Neutrophil (primary cell): ENCODE data around the gene ARID5B.

ENCODE experiments used
- H3K27ac ChIP-seq: fragments of 200-600 bp; sonication (generic); 2 replicates; pipeline ENCODE4 v1.5.1; 2016; ENCODE audit warnings: mild to moderate bottlenecking, moderate library complexity
- H3K27me3 ChIP-seq: fragments of 200-600 bp; sonication (generic); 2 replicates; pipeline ENCODE4 v1.6.0; 2016; ENCODE audit warnings: mild to moderate bottlenecking
- H3K36me3 ChIP-seq: fragments of 200-600 bp; sonication (generic); 2 replicates; pipeline ENCODE4 v1.5.1; 2017
- H3K4me1 ChIP-seq, 2 experiments: fragments of 200-600 bp in 1 of 2; sonication (generic) in 1 of 2; 1 replicate in 1 of 2; 2 replicates in 1 of 2; pipeline versions ENCODE4 v1.5.1 to v1.6.1; 2013 to 2016; ENCODE audit warnings: low read depth in 1 of 2, low read length in 1 of 2, mild to moderate bottlenecking in 1 of 2, moderate library complexity in 1 of 2; ENCODE audit not compliant: control insufficient read depth in 1 of 2, insufficient read depth in 1 of 2
- H3K4me3 ChIP-seq, 2 experiments: fragments of 200-600 bp in 1 of 2; sonication (generic) in 1 of 2; 1 replicate in 1 of 2; 2 replicates in 1 of 2; pipeline ENCODE4 v1.5.1; 2013 to 2016; ENCODE audit warnings: low read depth in 1 of 2, low read length in 1 of 2, mild to moderate bottlenecking in 1 of 2, moderate library complexity in 1 of 2
- H3K9me3 ChIP-seq: fragments of 200-600 bp; sonication (generic); 2 replicates; pipeline ENCODE4 v1.5.1; 2016
- TF ChIP-seq, protein P1 (sequence below): fragments of 200-600 bp; sonication (generic); IDR thresholded peaks from 2 replicates; pipeline ENCODE4 v1.5.1; 2016; ENCODE audit warnings: antibody characterized with exemption

Gene ARID5B

DNA sequence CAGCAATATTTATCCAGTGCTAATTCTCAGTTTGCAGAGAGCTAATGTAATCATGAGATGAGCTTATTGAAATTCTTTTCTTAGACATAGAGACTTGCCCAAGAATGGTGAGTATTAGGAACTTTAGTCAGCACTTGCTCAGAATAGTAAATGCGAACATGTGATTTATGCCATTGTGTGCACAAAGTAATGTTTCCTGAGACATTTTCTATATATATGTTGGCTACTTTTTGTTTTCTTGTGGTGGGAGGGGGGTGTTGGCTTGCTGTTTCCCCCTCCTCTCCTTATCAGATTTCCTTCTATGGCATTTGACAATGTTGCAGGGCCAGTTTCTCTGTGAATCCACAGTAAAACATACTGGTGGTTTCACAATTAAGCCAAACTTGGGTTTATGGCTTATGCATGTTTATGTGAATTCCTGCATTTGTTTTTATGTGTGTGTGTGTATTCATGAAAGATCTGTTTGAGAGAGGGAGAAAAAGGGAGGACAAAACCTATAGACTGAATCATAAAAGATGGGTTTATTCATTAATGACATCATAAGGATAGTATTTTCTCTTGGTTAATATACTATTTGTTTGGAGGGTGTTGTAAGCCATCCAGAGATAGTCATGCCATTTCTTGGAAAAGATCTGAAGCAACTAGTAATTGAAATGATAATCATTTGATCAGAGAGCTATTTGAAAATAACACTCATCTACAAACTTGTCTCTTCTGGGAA, 36.3 kb downstream of the ARID5B start:
- Histone ChIP-seq H3K27ac (no peak overlapping the region), H3K36me3 (no peaks in the 10 kb centered on the region), H3K4me3 (no peak overlapping the region), H3K4me1 (peaks cover 10% of the 10 kb centered on the region in 2 experiments), H3K27me3 (no peaks in the 10 kb centered on the region), H3K9me3 (no peaks in the 10 kb centered on the region)
- TF ChIP-seq, protein P1, sequence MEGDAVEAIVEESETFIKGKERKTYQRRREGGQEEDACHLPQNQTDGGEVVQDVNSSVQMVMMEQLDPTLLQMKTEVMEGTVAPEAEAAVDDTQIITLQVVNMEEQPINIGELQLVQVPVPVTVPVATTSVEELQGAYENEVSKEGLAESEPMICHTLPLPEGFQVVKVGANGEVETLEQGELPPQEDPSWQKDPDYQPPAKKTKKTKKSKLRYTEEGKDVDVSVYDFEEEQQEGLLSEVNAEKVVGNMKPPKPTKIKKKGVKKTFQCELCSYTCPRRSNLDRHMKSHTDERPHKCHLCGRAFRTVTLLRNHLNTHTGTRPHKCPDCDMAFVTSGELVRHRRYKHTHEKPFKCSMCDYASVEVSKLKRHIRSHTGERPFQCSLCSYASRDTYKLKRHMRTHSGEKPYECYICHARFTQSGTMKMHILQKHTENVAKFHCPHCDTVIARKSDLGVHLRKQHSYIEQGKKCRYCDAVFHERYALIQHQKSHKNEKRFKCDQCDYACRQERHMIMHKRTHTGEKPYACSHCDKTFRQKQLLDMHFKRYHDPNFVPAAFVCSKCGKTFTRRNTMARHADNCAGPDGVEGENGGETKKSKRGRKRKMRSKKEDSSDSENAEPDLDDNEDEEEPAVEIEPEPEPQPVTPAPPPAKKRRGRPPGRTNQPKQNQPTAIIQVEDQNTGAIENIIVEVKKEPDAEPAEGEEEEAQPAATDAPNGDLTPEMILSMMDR: no peak

DNA sequence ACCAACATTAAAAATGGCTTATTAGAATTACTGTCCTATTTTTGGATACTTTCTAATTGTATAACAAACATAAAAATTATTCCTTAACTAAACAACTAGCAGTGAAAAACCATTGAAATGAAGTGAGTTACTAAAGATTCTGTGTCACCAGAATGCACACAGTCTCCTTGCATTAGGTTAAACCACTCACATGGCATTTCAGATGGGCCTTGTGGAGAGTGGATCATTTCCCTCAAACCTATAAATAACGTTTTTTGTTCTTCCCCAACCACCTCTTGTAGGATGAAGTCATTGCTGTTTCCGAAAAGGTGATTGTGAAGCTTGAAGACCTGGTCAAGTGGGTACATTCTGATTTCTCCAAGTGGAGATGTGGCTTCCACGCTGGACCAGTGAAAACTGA, 38.4 kb downstream of the ARID5B start:
- Histone ChIP-seq H3K36me3 (no peaks in the 10 kb centered on the region), H3K4me1 (peaks cover 10% of the 10 kb centered on the region in 2 experiments), H3K4me3 (no peak overlapping the region), H3K27me3 (no peaks in the 10 kb centered on the region), H3K27ac (no peak overlapping the region), H3K9me3 (no peaks in the 10 kb centered on the region)
- TF ChIP-seq, protein P1: no peak

DNA sequence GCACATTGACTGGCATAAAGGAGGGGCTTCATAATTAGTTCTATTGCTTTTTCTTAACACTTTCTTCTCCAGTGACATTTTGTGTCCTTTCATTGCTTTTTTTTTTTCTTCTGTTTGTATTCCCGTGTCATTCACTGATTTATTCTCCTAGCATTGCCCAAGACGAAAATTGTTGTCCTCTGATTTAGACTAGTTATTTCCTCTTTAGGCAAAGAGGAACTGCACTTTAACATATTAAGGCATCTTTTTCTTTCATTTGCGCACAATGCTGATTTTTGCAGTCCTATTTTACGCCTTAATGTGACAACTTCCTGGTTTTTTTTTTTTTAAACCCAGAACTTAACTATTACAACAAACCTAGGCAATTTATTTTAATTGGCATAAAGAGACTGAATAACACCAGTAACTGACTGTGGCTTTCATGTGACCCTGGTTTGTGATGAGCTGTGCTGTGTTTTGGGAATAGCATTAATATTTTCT, 39.7 kb downstream of the ARID5B start:
- peak overlapping the region in 1 of 2 experiments; percentile 15 for H3K4me3 ChIP-seq
- peak overlapping the region; percentile 67 for H3K27ac ChIP-seq
- no peaks in the 10 kb centered on the region for H3K27me3 ChIP-seq
- H3K36me3 ChIP-seq: no peaks in the 10 kb centered on the region
- no peaks in the 10 kb centered on the region for H3K9me3 ChIP-seq
- peaks cover 10% of the 10 kb centered on the region in 2 experiments for H3K4me1 ChIP-seq
- TF ChIP-seq, protein P1: no peak

DNA sequence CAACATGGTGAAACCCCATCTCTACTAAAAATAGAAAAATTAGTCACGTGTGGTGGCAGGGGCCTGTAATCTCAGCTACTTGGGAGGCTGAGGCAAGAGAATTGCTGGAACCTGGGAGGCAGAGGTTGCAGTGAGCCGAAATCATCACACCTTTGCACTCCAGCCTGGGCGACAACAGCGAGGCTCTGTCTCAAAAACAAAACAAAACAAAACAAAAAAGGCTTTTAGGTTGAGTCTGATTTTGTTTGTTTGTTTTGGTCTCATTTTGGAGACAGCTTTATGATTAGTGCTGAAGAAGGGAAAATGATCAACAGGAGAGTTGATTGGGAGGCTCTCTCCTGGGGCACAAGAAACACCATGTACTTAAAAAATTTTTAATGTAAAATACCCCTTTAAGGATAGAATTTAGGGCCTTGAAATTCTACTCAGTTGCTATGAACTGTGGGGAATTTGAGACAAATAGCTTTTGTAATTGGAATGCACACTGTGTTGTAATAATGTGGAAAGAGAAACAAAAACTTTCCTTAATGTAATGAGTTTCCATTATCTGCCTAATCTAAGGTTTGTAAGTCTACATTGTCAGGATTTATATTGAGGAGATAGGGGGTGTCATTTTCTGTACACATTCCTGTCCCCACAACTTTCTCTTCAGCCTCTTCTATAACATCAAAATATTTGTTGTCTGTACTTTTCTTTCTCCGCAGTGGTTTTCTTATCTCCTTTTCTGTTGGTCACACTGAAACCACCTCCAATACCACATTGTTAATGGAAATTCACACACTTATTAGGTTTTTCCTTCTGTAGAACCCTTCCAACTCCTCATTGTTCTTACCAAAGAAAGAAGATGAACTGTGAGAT, 41.3 kb downstream of the ARID5B start:
- H3K36me3 ChIP-seq: no peaks in the 10 kb centered on the region
- TF ChIP-seq, protein P1: no peak
- H3K27me3 ChIP-seq: no peaks in the 10 kb centered on the region
- no peak overlapping the region for H3K27ac ChIP-seq
- no peaks in the 10 kb centered on the region for H3K9me3 ChIP-seq
- H3K4me1 ChIP-seq: peaks cover 10% of the 10 kb centered on the region in 2 experiments
- H3K4me3 ChIP-seq: no peak overlapping the region

DNA sequence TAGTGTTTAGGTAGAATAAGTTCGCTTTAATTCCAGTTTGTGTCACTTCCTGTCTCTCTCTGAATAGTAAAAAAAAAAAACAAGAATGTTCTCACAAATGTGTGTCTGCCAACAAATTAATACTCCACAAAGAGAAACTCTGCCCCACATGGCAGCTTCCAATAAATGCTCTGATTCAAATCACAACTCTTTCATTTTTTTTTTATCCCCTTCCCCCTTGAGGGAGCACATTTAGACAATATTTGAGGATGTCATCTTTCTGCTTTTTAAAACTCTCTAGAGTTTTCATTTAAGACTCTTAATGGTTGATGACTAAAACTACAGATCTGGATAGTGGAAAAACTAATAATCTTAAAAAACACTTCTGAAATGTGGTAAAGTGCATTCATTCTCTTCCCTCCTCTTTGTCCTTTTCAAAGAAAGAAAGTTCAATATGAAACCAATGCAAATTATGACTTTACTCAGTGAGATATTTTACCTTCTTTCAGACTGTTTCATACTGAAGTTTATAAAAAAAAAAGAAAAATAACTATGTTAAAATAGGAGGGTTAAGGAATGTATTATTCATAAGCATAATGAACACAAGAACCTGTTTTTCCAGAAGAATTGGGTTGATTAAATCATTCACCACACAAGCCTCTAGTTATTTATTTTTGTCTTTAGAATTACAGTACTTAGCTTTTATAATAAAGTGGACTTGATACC, 42.3 kb downstream of the ARID5B start:
- H3K4me1 ChIP-seq: peaks cover 10% of the 10 kb centered on the region in 2 experiments
- H3K36me3 ChIP-seq: no peaks in the 10 kb centered on the region
- TF ChIP-seq, protein P1: no peak
- no peak overlapping the region for H3K4me3 ChIP-seq
- no peaks in the 10 kb centered on the region for H3K9me3 ChIP-seq
- no peak overlapping the region for H3K27ac ChIP-seq
- H3K27me3 ChIP-seq: no peaks in the 10 kb centered on the region
